ENCODE data around the gene SMCO1. TPM values are rescaled to one million over a fixed set of nuclear protein-coding genes. Genes with fewer than 3 reads are reported as not detected.

SMCO1 gene
- total RNA-seq, 1 donor from 2014 or later: not detected

DNA sequence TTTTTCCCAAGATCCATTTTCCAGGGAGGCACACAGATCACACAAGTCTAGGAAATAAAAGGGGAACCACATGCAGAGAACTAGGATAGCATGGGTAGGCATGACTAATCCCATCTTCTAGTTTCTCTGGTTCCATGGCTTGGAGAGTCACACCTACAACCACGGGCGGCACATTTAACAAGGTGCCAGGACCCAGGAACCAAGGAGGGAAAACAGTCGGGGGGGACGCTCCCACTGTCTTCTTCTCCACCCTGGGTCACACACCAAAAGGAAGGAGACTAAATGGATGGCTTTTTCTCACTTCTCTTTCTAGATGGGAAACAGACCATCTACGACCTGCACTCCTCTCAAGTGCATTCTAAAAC, 4.6 kb upstream of the SMCO1 start:
- DNase-seq (ENCODE audit: extremely low spot score, unreplicated experiment): no peak
- Mint-ChIP-seq H3K4me1 (ENCODE audit: unreplicated experiment) (no peaks in the 10 kb centered on the region), H3K27me3 (peaks cover 3% of the 10 kb centered on the region), H3K9me3 (peaks cover 15% of the 10 kb centered on the region), H3K27ac (no peak overlapping the region), H3K36me3 (peaks cover 5% of the 10 kb centered on the region), H3K4me3 (no peak overlapping the region)
- TF ChIP-seq CTCF (conservative IDR thresholded peaks at IDR 0.05): no peak

DNA sequence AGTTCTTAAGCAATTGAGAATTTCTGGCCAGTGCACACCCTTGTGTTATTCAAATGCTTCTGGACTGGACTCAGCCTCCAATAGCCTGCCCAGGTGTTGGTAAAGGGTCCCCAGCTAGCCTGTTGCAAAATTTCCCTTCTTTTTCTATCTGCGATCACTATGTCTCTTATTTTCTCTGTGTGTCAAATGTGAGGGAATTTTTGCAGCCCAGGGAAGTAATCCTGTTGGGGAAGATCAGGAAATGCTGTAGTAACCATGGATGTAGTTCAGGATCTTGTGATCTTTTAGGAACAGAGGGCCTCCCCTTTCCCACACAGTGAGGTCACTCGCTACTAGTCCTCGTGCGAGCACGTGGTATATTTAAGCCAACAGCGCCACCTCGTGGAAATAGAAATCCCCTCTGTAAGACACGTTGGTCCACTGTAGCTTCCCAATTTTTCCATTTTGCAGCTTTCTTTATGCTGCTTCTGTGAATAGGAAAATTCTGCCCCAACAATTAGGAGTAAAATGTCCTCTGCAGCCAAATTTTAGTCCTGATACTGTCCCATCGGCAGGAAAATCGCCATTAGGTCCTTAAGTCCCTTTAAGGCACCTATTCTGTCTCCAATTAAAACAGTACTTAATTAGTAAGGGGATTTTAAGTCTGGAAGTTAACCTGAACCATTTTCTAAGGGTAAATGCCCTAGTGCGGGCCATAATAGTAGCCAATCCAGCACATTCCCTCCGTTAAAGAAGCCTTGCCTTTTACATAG, 4.0 kb upstream of the SMCO1 start:
- Mint-ChIP-seq H3K4me1 (ENCODE audit: unreplicated experiment) (no peaks in the 10 kb centered on the region), H3K27me3 (peaks cover 3% of the 10 kb centered on the region), H3K27ac (no peak overlapping the region), H3K36me3 (peaks cover 5% of the 10 kb centered on the region), H3K9me3 (peaks cover 15% of the 10 kb centered on the region), H3K4me3 (no peak overlapping the region)
- no peak for DNase-seq (ENCODE audit: extremely low spot score, unreplicated experiment)
- peak; percentile 62 for TF ChIP-seq CTCF (conservative IDR thresholded peaks at IDR 0.05)

- TF ChIP-seq CTCF (conservative IDR thresholded peaks at IDR 0.05): no peak
- H3K9me3 Mint-ChIP-seq: peaks cover 15% of the 10 kb centered on the region
- no peak overlapping the region for H3K27ac Mint-ChIP-seq
- no peak overlapping the region for H3K4me3 Mint-ChIP-seq
- H3K4me1 Mint-ChIP-seq (ENCODE audit: unreplicated experiment): no peaks in the 10 kb centered on the region
- peaks cover 3% of the 10 kb centered on the region for H3K27me3 Mint-ChIP-seq
- DNase-seq (ENCODE audit: extremely low spot score, unreplicated experiment): no peak
- peaks cover 5% of the 10 kb centered on the region for H3K36me3 Mint-ChIP-seq
These were observed 2.8 kb upstream of the SMCO1 start for GRCh38 chr3:196517919-196518318.

- TF ChIP-seq CTCF (conservative IDR thresholded peaks at IDR 0.05): no peak
- H3K4me1 Mint-ChIP-seq (ENCODE audit: unreplicated experiment): no peaks in the 10 kb centered on the region
- H3K27ac Mint-ChIP-seq: no peak overlapping the region
- H3K27me3 Mint-ChIP-seq: peaks cover 3% of the 10 kb centered on the region
- peaks cover 5% of the 10 kb centered on the region for H3K36me3 Mint-ChIP-seq
- DNase-seq (ENCODE audit: extremely low spot score, unreplicated experiment): no peak
- no peak overlapping the region for H3K4me3 Mint-ChIP-seq
- peaks cover 15% of the 10 kb centered on the region for H3K9me3 Mint-ChIP-seq
These were observed 2.1 kb upstream of the SMCO1 start for GRCh38 chr3:196517162-196517800.

- peaks cover 4% of the 10 kb centered on the region for H3K9me3 Mint-ChIP-seq
- H3K36me3 Mint-ChIP-seq: no peaks in the 10 kb centered on the region
These were observed 813 bp downstream of the SMCO1 start for GRCh38 chr3:196514350-196514716.

More at GRCh38 chr3:196514350-196514716, 813 bp downstream of the SMCO1 start:
- TF ChIP-seq CTCF (conservative IDR thresholded peaks at IDR 0.05): no peak
- H3K4me3 Mint-ChIP-seq: no peak overlapping the region
- no peak overlapping the region for H3K27ac Mint-ChIP-seq
- H3K27me3 Mint-ChIP-seq: peaks cover 5% of the 10 kb centered on the region
- DNase-seq (ENCODE audit: extremely low spot score, unreplicated experiment): no peak
- no peaks in the 10 kb centered on the region for H3K4me1 Mint-ChIP-seq (ENCODE audit: unreplicated experiment)

All from type B pancreatic cell (in vitro differentiated cells).